Measurements from ENCODE around the gene DCAF5. TPM values are rescaled to one million over a fixed set of nuclear protein-coding genes. Genes with fewer than 3 reads are reported as not detected.

DCAF5 gene
- total and polyA plus RNA-seq, 2 of the 13 experiments (the other 11 are each of a cell fraction or from before 2014, with no cell fraction given) = 13.4 to 31.6 TPM

DNA sequence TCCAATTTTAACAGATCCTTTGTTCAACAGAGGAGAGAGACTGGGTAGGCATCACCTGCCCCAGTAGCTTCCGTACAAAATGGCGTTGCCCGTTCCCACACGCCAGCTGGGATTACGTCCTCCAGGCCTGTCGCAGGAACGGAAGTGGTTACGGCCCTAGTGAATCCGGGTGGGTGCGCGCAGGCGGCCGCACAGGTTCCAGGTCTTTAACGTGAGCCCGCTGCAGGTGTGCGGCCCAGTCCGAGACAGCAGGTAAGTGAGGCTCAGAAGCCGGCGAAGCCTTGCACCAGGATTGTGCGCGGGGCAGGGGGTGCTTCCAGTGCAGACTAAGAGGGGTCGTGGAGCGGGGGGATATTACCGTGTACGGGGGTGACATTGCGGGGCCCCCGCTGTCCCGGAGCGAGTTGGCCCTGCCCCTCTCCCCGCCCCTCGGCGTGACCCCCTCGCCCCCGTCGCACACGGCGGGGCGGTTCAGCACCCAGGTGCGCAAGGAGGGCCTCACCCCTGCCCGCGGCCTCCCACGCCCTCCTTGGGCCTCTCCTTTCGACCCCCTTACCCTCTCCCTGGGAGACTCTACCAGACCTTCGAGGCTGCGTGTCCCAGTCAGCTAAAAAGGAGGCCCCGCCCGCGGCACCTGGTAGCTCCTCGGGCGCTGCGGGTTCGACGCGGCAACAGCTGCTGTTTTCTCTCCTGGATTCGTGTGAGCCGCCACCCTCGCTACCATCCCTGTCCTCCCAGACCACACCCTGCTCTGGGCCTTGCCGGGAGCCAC, 38.6 kb upstream of the DCAF5 start, which contains the start of gene EXD2 (continued):
- TF ChIP-seq ZNF543 (CRISPR knock-in tag; IDR thresholded peaks at IDR 0.05) (peak; percentile 91), BORCS8-MEF2B (CRISPR knock-in tag; IDR thresholded peaks at IDR 0.05) (no peak; the same call in 1 of the 2 replicates), BRD4 (CRISPR knock-in tag; IDR thresholded peaks at IDR 0.05) (peak; percentile 95), ZBTB39 (CRISPR knock-in tag; IDR thresholded peaks at IDR 0.05) (no peak), ZMAT3 (CRISPR knock-in tag; conservative IDR thresholded peaks at IDR 0.05) (peak; percentile 88), SOX5 (CRISPR knock-in tag; IDR thresholded peaks at IDR 0.05; ENCODE audit: borderline replicate concordance) (peak; percentile 47; the same call in 1 of the 2 replicates), ZNF343 (CRISPR knock-in tag; IDR thresholded peaks at IDR 0.05) (no peak), ZNF790 (CRISPR knock-in tag; IDR thresholded peaks at IDR 0.05; ENCODE audit: borderline replicate concordance) (no peak), NONO (IDR thresholded peaks at IDR 0.05) (no peak), NONO (CRISPR knock-in tag; conservative IDR thresholded peaks at IDR 0.05) (peak; percentile 97), ZNF749 (CRISPR knock-in tag; IDR thresholded peaks at IDR 0.05; ENCODE audit: borderline replicate concordance) (peak; percentile 23; the same call in 1 of the 2 replicates), ZSCAN25 (CRISPR knock-in tag; IDR thresholded peaks at IDR 0.05) (peak; percentile 99), POLR2AphosphoS5 (IDR thresholded peaks at IDR 0.05; ENCODE audit: low read depth, low read length) (peak; percentile 61; the same call in 1 of the 2 replicates), XBP1 (CRISPR knock-in tag; IDR thresholded peaks at IDR 0.05) (no peak)
- TF ChIP-seq, protein P1, sequence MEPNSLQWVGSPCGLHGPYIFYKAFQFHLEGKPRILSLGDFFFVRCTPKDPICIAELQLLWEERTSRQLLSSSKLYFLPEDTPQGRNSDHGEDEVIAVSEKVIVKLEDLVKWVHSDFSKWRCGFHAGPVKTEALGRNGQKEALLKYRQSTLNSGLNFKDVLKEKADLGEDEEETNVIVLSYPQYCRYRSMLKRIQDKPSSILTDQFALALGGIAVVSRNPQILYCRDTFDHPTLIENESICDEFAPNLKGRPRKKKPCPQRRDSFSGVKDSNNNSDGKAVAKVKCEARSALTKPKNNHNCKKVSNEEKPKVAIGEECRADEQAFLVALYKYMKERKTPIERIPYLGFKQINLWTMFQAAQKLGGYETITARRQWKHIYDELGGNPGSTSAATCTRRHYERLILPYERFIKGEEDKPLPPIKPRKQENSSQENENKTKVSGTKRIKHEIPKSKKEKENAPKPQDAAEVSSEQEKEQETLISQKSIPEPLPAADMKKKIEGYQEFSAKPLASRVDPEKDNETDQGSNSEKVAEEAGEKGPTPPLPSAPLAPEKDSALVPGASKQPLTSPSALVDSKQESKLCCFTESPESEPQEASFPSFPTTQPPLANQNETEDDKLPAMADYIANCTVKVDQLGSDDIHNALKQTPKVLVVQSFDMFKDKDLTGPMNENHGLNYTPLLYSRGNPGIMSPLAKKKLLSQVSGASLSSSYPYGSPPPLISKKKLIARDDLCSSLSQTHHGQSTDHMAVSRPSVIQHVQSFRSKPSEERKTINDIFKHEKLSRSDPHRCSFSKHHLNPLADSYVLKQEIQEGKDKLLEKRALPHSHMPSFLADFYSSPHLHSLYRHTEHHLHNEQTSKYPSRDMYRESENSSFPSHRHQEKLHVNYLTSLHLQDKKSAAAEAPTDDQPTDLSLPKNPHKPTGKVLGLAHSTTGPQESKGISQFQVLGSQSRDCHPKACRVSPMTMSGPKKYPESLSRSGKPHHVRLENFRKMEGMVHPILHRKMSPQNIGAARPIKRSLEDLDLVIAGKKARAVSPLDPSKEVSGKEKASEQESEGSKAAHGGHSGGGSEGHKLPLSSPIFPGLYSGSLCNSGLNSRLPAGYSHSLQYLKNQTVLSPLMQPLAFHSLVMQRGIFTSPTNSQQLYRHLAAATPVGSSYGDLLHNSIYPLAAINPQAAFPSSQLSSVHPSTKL (CRISPR knock-in tag; IDR thresholded peaks at IDR 0.05) = 0 out of 2 replicates have a peak, but pooled peaks have one; percentile 32
- TF ChIP-seq, protein P2, sequence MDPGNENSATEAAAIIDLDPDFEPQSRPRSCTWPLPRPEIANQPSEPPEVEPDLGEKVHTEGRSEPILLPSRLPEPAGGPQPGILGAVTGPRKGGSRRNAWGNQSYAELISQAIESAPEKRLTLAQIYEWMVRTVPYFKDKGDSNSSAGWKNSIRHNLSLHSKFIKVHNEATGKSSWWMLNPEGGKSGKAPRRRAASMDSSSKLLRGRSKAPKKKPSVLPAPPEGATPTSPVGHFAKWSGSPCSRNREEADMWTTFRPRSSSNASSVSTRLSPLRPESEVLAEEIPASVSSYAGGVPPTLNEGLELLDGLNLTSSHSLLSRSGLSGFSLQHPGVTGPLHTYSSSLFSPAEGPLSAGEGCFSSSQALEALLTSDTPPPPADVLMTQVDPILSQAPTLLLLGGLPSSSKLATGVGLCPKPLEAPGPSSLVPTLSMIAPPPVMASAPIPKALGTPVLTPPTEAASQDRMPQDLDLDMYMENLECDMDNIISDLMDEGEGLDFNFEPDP (CRISPR knock-in tag; conservative IDR thresholded peaks at IDR 0.05) = no peak
- TF ChIP-seq, protein P3, sequence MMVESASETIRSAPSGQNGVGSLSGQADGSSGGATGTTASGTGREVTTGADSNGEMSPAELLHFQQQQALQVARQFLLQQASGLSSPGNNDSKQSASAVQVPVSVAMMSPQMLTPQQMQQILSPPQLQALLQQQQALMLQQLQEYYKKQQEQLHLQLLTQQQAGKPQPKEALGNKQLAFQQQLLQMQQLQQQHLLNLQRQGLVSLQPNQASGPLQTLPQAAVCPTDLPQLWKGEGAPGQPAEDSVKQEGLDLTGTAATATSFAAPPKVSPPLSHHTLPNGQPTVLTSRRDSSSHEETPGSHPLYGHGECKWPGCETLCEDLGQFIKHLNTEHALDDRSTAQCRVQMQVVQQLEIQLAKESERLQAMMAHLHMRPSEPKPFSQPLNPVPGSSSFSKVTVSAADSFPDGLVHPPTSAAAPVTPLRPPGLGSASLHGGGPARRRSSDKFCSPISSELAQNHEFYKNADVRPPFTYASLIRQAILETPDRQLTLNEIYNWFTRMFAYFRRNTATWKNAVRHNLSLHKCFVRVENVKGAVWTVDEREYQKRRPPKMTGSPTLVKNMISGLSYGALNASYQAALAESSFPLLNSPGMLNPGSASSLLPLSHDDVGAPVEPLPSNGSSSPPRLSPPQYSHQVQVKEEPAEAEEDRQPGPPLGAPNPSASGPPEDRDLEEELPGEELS (CRISPR knock-in tag; IDR thresholded peaks at IDR 0.05) = peak; percentile 36
- TF ChIP-seq, protein P4, sequence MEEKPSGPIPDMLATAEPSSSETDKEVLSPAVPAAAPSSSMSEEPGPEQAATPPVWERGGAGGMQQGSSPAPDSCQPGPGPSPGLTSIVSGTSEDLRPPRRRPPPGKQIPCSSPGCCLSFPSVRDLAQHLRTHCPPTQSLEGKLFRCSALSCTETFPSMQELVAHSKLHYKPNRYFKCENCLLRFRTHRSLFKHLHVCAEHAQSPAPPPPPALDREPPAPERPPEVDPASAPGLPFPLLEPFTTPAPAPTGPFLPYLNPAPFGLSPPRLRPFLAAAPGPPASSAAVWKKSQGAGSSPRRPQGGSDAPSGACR (CRISPR knock-in tag; IDR thresholded peaks at IDR 0.05) = no peak
- TF ChIP-seq, protein P5, sequence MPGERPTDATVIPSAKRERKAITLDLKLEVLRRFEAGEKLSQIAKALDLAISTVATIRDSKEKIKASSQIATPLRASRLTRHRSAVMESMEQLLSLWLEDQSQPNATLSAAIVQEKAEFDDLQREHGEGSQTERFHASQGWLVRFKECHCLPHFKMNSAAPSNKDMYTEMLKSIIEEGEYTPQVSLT (CRISPR knock-in tag; IDR thresholded peaks at IDR 0.05; ENCODE audit: borderline replicate concordance, low read depth) = no peak

All from HepG2 (cell line).